ENCODE data around the gene TRPM8.

Gene TRPM8

DNA sequence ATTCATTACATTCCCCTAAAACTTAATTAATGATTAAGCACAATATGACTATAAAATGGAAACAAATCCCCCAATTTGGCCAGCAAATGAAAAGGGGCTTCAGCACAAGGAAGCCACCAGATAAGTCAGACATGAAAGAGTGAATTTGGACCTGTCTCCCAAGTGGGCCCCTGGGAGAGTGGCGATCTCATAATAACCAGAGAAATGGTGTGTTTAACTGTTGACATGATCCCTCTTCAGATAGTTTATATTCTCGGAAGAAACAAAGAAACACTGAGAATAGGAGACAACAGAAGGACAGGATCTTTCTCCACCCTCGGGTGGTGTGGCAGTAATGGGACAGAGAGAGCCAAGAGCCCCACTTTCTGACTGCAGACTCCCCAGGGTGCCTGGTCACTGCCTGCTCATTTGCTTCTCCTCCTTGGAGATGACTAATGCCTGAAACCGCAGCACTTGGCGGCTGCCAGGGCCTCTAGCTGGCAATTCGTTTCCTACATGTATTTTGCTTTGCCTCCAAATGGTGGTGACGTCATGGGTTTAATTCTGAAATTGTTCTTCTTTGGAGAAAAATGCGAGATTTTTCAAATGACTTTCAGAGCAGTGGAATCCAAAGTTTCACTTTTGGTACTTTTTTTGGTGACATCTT, 86.9 kb downstream of the TRPM8 start:
- peak; percentile 14 for DNase-seq

DNA sequence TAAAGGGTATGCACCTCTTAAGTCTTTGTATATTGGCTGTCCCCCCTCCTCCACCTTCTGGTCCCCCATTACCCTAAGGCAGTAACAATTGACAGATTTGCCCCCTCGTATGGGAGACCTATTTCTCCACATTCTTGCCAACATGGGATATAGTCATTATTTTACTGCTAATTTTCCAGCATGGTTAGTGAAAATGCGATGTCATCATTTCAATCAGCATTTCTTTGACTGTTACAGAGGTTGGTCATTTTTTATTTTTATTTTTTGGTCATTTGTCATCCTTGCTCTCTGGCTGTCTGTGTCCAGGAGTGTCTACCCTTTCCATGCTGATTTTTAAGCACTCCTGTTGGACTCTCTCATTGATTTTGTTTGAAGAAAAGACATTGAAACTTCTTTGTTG, 88.0 kb downstream of the TRPM8 start:
- DNase-seq = no peak

DNA sequence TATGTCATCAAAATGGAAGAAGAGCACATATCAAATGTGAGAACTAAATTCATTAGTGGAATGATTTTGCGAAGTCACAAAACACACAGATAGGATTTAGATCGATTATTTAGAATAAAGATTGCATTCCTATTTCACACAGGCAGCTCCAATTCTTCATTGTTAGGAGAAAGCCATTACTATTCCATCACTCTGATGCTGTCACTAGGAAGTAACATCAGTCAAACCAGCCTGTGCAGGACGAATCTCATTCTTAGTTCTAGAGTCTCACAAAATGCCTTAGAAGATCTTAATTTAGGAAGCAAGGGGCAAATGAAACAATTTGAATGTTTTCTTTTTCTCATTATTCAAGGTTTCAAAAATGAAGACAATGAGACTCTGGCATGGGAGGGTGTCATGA, 89.3 kb downstream of the TRPM8 start:
- DNase-seq = no peak

DNA sequence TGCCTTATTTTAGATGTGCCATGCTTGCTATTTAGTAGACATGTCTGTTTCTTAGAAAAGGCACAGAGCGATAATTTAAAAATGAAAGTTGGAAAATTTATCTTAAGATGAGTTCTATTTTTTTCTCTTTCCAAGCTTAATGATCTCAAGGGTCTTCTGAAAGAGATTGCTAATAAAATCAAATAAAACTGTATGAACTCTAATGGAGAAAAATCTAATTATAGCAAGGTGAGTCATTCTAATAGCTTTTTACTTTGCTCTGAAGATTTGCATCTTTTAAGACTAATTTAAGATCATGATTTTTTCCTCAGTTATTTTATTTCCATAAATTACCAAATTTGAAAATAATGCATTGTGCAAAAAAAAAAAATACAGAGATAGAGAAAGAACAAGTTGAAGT, 97.3 kb downstream of the TRPM8 start:
- DNase-seq = no peak

DNA sequence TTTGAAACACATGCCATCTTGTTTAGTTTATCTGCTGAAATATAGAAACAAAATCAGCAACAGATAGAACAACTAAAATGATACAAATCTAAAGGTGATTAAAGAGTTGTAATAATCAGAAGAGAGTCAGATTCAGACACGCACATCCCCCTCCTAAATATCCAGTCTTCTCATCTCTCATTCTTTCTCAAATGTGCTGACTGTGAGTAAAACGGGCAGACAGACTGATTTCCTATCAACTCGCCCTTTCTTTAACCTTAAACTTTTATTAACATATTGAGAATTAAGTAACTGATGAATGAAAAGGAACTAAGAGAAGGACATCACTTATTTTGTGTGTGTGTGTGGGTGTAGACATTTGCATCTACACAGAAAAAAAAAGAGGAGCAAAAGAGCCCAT, 98.7 kb downstream of the TRPM8 start:
- DNase-seq = no peak

DNA sequence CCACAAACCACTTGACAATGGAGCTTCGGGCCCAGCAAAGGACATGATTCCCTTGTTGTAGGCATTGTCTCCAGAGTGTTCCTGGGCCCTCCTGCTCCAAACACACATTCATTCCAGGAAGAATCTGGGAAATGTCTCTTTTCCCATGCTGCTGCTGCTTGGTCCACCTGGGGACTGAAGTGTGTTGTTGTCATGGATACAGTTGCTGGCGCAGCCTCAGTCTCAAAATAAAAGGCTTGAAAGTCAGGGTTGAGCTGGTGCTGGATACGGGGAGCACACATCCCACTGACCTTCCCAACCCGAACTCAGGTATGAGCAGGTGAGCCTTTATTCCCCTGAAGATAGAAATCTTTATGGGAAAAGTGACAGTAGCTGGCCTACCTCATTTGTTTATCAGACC, 102.7 kb downstream of the TRPM8 start:
- no peak for DNase-seq

DNA sequence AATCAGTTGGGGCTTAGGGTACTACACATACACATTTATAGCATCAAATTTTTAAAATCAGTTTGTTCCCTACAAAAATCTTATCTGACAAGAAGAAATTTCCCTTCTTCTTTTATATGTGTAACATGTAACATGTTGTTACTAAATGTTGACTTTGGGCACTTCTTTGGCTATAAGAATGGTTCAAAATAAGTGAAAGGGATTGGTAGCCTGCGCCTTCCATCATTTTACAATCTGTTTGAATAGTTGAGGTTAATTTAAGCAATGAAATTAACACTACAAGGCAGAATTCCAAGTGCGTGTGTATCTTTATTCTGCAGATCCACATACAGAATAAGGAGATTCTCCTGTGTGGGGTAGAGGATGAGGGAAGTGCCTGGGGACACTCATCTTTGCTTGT, 103.2 kb downstream of the TRPM8 start:
- DNase-seq = no peak

DNA sequence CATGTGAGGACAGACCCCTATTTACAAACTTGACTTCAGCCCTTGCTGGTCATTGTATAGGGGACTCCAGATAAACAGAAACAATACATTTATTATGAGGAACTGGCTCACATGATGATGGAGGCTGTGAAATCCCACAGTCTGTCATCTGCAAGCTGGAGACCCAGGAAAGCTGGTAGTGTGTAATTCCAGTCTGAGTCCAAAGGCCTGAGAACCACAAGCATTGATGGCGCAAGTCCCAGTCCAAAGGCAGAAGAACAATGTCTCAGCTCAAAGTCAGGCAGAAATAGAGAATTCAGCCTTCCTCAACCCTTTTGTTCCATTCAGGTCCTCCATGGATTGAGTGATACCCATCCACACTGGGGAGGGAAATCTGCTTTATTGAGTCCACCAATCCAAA, 105.3 kb downstream of the TRPM8 start:
- no peak for DNase-seq

DNA sequence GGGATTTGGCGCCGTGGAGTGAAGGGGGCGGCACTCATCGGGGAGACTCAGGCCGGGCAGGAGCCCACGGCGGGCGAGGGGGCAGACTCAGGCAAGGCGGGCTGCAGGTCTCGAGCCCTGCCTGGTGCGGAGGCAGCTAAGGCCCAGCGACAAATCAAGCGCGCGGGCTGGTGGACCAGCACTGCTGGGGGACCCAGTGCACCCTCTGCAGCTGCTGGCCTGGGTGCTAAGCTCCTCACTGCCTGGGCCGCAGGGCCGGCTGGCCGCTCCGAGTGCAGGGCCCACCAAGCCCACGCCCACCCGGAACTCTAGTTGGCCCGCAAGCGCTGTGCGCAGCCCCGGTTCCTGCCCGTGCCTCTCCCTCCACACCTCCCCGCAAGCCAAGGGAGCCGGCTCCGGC, 107.1 kb downstream of the TRPM8 start:
- DNase-seq = no peak

DNA sequence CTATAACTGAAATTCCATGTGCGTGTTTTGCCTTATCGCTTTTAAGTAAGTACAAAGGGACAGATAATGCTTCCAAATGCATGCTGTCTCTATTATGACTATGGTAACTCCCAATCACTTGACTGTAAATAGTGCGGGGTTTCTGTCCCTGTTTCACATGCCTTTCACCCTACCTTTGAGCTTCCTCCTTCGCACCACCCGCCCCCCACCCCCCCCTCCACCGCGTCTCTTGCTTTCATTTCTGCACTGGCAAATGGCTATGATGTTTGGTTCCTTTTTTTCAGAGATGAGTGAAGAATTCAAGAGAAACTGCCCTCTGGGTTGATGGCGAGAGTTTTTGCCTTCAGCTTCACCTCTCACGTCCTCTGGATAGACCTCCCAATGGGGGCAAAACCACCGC, 108.3 kb downstream of the TRPM8 start:
- peak; percentile 29 for DNase-seq

DNA sequence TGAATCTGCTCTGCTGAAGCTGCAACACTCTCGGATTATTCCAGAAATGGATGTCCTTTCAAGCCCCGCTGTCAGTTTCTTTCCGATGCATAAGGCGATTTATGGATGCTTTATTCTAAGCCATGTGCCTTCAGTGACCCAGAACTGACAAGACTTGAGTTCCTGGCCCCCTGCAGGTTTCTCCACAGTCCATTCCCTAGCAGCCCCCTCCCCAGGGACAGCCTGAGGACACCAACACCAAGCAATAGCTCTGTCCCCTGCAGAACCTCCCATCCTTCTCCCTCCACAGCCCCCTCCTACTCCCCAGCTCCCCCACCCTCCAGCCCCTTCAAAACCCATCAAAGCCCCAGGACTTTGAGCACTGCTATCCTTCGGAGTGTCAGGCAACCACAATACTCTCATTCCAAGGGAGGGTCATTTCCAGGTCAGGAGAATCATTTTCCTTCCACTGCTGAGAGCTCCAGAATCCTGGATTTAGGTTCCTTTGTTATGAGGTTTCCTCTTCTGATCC, 108.8 kb downstream of the TRPM8 start:
- no peak for DNase-seq

DNA sequence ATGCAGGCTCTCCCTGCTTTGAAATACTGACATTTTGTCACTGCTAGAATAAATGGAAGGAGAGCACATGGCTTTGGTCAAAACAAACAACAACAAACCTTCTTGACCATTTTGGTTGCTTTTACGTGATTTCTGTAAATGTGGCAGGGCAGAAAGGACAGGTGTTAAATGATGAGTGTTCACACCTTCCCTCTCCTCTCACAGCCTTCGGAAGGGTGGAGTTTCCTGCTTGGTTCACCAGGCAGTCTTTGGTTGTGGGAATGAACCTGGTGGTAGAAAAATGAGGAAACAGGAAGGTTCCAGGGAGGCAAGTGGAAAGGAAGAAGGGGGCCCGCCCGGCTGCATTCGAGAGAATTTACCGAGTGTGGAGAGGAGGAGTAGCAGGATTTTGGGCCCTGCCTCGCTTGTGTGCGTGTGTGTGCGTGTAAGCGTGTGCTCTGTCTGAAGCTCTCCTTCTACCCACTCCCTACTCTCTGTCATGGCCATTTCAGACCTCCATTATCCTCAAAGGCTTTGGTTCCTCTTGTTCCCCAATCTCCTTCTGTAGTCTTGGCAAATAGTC, 109.6 kb downstream of the TRPM8 start:
- peak; percentile 17 for DNase-seq

DNA sequence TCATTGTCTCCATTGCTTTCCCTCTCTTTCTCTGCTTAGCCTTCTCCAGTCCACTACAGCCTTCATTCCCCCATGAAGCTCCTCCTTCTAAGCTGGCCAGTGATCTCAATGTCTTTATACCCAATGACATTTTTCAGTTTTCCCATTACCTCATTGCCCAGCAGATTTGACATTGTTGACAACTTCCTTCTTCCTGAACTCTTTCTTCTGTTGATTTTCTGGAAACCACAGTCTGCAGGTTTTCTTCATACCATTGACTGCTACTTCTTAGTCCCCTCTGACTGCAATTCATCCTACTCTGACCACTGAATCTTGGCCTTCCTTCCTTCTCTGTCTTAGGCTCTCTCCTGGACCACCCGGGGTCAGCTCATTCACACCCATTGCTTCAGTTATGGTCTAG, 110.5 kb downstream of the TRPM8 start:
- DNase-seq = no peak

DNA sequence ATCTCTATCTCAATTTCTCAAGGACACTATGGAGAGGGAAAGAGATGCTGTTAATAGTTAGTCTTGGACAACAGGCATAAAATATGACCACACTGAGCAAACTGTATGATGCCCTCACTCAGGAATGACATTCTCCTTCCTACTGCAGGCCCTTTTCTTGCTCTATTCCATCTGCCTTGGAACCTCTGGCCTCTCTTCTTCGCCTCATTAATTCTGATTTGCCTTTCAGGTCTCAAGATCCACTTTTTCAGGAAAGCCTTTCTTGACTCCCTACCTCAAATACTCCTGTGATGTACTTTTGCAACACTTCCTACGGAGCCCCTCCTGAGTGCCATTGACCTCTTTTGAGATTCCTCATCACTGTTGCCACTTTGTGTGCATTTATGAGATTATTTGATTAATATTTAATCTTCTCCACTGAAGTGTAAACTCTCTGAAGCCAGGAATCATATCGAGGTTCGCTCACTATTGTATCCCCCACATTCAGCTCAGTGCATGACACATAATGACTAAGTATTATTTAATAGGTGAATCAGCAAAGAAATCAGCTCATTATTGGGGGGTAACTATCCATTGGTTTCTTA, 112.1 kb downstream of the TRPM8 start:
- DNase-seq = no peak

DNA sequence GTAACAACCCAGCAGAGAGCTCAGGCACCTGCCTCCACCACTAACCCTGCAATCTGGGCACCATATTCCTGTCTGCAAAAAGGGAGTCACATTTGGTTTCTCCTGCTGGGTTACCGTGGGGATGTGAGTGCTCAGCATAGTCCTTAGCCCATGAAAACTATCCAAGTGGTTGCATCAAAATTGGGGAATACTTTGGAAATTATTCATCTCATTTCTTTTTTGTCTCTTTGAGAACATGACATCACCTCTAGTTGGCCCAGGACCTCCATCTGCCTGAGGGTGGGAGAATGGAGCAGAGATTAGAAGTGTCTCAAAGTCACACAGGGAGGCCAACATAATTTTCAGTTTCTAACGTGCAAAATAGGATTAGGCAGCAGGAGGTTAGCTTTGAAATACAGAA, 114.0 kb downstream of the TRPM8 start:
- no peak for DNase-seq

DNA sequence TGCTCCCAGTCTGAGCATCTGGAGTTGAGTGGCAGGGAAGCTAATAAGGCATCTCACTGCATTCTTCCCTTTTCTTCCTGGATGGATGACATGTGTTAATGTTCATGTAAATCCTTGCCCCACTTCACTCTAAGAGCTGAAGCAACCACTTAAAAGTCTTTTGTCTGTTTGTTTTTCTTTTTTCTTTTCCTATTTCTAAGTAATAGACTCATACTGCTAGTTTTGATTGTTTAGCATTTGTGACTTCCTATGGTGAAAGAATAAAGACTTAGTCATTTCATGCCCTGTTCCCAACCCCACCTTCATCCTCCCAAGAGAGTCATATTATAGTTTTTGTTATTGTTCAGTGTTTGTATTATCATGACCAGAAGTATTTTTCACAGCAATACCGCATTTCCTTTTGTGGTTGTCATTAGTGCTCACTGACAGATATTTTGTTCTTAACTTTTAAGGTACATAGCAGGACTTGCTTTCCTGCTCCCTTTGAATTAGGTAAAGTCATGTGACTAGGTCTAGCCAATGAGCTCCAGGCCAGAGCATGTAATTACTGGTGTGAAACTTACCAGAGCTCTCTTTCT, 115.2 kb downstream of the TRPM8 start:
- DNase-seq = peak; percentile 89

DNA sequence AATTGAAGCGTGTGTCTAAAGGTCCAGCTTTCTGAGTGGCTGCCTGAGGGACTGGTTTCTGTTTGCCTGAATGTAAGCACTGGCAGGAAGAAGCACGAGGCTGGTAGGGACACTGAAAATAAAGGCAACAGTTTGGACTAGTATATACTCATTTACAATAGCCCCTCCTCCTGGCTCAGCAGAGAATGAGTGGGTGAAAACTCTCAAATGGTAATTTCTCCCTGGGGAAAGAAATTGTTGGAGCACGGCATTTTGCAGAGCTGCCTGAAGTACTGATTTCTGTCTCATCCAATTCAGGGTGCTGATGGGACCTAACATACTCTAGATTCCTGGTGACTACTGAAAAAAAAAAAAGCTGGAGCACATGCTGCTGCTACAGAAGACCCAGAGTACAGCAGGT, 116.0 kb downstream of the TRPM8 start:
- DNase-seq = no peak

DNA sequence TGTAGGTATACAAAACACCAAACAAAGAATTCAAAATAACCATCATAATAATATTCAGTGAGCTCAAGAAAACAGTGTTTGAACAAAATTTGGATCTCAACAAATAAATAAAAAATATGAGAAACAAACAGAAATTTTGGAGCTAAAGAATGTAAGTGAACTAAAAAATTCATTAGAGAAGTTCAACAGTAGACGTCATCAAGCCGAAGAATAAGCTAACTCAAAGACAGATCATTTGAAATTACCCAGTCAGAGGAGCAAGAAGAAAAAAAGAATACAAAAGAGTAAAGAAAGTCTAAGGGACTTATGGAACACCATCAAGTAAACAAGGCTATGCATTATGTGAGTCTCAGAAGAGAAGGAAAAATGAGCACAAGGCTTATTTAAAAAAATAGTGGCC, 116.7 kb downstream of the TRPM8 start:
- DNase-seq = no peak

DNA sequence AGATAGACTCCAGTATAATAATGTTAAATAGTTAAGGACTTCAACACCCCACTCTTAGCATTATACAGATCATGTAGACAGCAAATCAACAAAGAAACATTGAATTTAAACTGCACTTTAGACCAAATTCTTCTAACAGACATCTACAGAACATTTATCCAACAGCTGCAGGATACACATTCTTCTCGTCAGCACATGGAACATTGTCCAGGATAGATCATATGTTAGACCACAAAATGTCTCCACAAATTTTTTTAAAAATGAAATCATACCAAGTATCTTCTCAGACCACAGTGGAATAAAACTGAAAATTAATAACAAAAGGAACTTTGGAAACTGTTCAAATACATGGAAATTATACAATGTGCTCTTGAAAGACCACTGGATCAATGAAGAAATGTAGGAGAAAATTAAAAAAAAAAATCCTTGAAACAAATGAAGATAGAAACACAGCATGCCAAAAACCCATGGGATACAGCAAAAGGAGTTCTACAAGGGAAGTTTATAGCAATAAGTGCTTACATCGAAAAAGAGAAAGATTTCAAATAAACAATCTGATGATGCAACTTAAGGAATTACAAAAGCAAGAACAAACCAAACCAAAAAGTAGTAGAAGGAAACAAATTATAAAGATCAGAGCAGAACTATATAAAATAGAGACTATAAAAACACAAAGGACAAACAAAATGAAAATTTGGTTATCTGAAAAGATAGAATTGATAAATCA, 121.1 kb downstream of the TRPM8 start:
- DNase-seq = no peak

DNA sequence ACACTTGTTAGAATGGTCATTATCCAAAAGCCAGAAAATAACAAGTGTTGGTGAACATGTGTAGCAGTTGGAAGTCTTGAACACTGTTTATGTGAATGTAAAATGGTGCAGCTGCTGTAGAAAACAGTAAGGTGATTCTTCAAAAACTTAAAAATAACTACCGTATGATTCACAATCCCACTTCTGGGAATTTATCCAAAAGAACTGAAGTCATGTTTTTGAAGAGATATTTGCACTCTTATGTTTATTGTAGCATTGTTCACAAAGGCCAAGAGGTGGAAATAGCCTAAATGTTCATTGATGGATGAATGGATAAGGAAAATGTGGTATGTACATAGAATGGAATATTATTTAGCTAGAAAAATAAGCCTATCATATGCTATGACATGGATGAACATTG, 127.0 kb downstream of the TRPM8 start:
- no peak for DNase-seq

DNA sequence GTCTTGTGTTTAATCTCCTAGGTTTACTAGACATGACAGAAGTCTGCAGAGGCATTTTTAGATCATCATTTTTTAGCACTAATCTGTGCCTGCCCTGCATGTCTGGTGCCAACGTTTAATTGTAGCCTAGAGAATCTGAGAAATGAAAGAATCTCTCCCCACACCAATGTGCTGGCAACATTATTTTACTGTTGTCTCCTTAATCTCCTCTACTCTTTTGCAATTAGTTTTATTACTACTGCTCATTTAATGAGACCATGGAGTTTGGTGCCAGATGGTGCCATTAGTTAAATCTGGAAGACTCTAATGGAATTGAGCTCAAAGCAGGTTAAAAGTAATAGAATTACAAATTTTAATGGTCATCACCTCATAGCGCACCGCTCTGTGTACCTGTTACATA, 129.3 kb downstream of the TRPM8 start:
- DNase-seq = no peak

DNA sequence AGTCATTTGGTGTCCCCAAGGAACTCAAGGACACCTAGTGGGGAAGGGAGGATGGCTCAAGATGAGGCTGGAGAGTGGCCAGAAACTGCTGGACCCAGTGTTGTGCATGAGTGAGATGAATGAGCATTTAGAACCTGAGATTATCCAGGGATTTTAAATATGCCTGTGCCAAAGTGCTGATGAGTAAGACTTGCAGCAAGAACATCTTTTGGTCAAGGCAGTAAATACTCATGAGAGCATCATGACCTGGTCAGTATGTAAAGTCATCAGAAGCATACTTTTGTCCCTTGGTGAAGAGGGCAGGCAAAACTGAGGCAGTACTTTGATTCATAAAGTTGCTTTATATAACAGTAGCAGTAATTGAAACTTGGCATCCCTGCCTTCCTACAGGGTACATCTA, 130.2 kb downstream of the TRPM8 start:
- no peak for DNase-seq

DNA sequence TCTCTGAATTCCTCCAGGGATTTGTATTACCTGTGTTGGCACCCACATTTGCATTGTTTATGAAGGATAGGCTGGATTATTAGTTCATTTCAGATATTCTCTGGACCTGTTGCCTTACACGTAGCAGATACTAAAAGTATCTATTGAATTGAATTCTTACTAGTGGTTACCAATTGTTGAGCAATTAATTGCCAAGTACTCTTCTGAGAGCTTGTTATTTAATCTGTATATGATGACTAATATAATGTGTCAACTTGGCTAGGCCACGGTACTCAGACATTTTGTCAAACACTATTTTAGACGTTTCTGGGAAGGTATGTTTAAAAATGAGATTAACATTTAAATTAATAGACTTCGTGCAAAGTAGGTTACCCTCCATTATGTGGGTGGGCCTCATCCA, 130.9 kb downstream of the TRPM8 start:
- no peak for DNase-seq

Measured in CD4-positive, alpha-beta T cell treated with Interleukin-4 for 4 hours (primary cell).